H9 (cell line): ENCODE results near the gene TMEM272. TPM values are rescaled to one million over a fixed set of nuclear protein-coding genes. Genes with fewer than 3 reads are reported as not detected.

Experiments
- DNase-seq: peaks from one replicate; pipeline ENCODE4 v3.0.0-alpha.2; 2017
- H2AFZ ChIP-seq: one replicate; pipeline ENCODE4 v1.6.1; 2013; ENCODE audit warnings: mild to moderate bottlenecking, low read length, control low read depth, moderate library complexity
- H2AK5ac ChIP-seq: 2 replicates; pipeline ENCODE4 v1.6.1; 2013; ENCODE audit warnings: low read length, control low read depth, mixed read lengths; ENCODE audit not compliant: insufficient read length
- H2BK120ac ChIP-seq: one replicate; pipeline ENCODE4 v1.6.1; 2013; ENCODE audit warnings: low read depth, mild to moderate bottlenecking, low read length, control low read depth, inconsistent platforms; ENCODE audit not compliant: poor library complexity, severe bottlenecking
- H2BK12ac ChIP-seq: 2 replicates; pipeline ENCODE4 v1.6.1; 2013; ENCODE audit warnings: low read length, control low read depth, mixed read lengths, low read depth; ENCODE audit not compliant: insufficient read length
- H2BK15ac ChIP-seq: 2 replicates; pipeline ENCODE4 v1.6.1; 2013; ENCODE audit warnings: low read depth, low read length, control low read depth
- H2BK20ac ChIP-seq: one replicate; pipeline ENCODE4 v1.6.1; 2013; ENCODE audit warnings: low read depth, mild to moderate bottlenecking, low read length, control low read depth, inconsistent platforms; ENCODE audit not compliant: poor library complexity, severe bottlenecking
- H2BK5ac ChIP-seq: 2 replicates; pipeline ENCODE4 v1.6.1; 2013; ENCODE audit warnings: low read length, control low read depth, mixed read lengths; ENCODE audit not compliant: insufficient read length
- H3K14ac ChIP-seq: 2 replicates; pipeline ENCODE4 v1.6.1; 2013; ENCODE audit warnings: low read length, control low read depth; ENCODE audit not compliant: insufficient read depth
- H3K18ac ChIP-seq: 2 replicates; pipeline ENCODE4 v1.6.1; 2013; ENCODE audit warnings: low read depth, mild to moderate bottlenecking, mixed read lengths, low read length, control low read depth; ENCODE audit not compliant: insufficient read length
- H3K23ac ChIP-seq: 2 replicates; pipeline ENCODE4 v1.6.1; 2013; ENCODE audit warnings: low read length, control low read depth, mixed read lengths, low read depth; ENCODE audit not compliant: insufficient read length
- H3K23me2 ChIP-seq: 2 replicates; pipeline ENCODE4 v1.6.1; 2013; ENCODE audit warnings: low read depth, mild to moderate bottlenecking, mixed read lengths, low read length, control low read depth; ENCODE audit not compliant: insufficient read length, poor library complexity, severe bottlenecking
- H3K27ac ChIP-seq: 2 replicates; pipeline ENCODE4 v1.5.1; 2013; ENCODE audit warnings: low read length, control low read depth, mixed read lengths, low read depth; ENCODE audit not compliant: insufficient read length
- H3K27me3 ChIP-seq: 2 replicates; pipeline ENCODE4 v1.6.1; 2013; ENCODE audit warnings: low read length, control low read depth, inconsistent platforms; ENCODE audit not compliant: insufficient read depth
- H3K4ac ChIP-seq: 2 replicates; pipeline ENCODE4 v1.6.1; 2013; ENCODE audit warnings: low read depth, mild to moderate bottlenecking, control low read depth, inconsistent platforms, low read length, moderate library complexity
- H3K4me1 ChIP-seq: 2 replicates; pipeline ENCODE4 v1.6.1; 2013; ENCODE audit warnings: low read length, control low read depth, inconsistent platforms; ENCODE audit not compliant: insufficient read depth
- H3K4me2 ChIP-seq: 2 replicates; pipeline ENCODE4 v1.6.1; 2013; ENCODE audit warnings: low read length, control low read depth, mixed read lengths; ENCODE audit not compliant: insufficient read length, insufficient read depth
- H3K56ac ChIP-seq: 2 replicates; pipeline ENCODE4 v1.6.1; 2013; ENCODE audit warnings: low read depth, mild to moderate bottlenecking, mixed read lengths, low read length, control low read depth; ENCODE audit not compliant: insufficient read length
- H3K79me1 ChIP-seq: 2 replicates; pipeline ENCODE4 v1.6.1; 2013; ENCODE audit warnings: low read depth, mild to moderate bottlenecking, moderate library complexity, low read length, control low read depth, inconsistent platforms; ENCODE audit not compliant: insufficient read depth, poor library complexity, severe bottlenecking
- H3K79me2 ChIP-seq: 2 replicates; pipeline ENCODE4 v1.6.1; 2013; ENCODE audit warnings: low read length, control low read depth, inconsistent platforms; ENCODE audit not compliant: insufficient read depth
- H3K9ac ChIP-seq: 2 replicates; pipeline ENCODE4 v1.6.1; 2013; ENCODE audit warnings: low read length, control low read depth, mixed read lengths; ENCODE audit not compliant: insufficient read length; ENCODE audit errors: extremely low read depth
- H3K9me3 ChIP-seq: one replicate; pipeline ENCODE4 v1.6.1; 2013; ENCODE audit warnings: low read depth, low read length, inconsistent platforms; ENCODE audit not compliant: control insufficient read depth
- H3T11ph ChIP-seq: one replicate; pipeline ENCODE4 v1.6.1; 2013; ENCODE audit warnings: mild to moderate bottlenecking, low read length, control low read depth, inconsistent platforms
- H4K20me1 ChIP-seq: one replicate; pipeline ENCODE4 v1.6.1; 2013; ENCODE audit not compliant: control insufficient read depth, insufficient read length, insufficient read depth
- H4K5ac ChIP-seq: 2 replicates; pipeline ENCODE4 v1.6.1; 2013; ENCODE audit warnings: low read depth, mild to moderate bottlenecking, mixed read lengths, low read length, control low read depth; ENCODE audit not compliant: insufficient read length
- H4K8ac ChIP-seq: replicated peaks from 2 replicates; pipeline ENCODE4 v1.6.1; 2013; ENCODE audit warnings: low read length, control low read depth, mixed read lengths, low read depth; ENCODE audit not compliant: insufficient read length
- H4K91ac ChIP-seq: 2 replicates; pipeline ENCODE4 v1.6.1; 2013; ENCODE audit warnings: low read depth, mild to moderate bottlenecking, moderate library complexity, mixed read lengths, low read length, control low read depth; ENCODE audit not compliant: insufficient read length
- H3K27ac Mint-ChIP-seq, 3 experiments: 2 replicates in 2 of 3; 3 replicates in 1 of 3; pipeline ENCODE4 v1.8.0; 2020 to 2021; ENCODE audit warnings: mixed read lengths in 3 of 3, mild to moderate bottlenecking in 1 of 3, moderate library complexity in 1 of 3
- H3K27me3 Mint-ChIP-seq: 2 replicates; pipeline ENCODE4 v1.8.0; 2021; ENCODE audit warnings: low read depth, mild to moderate bottlenecking, moderate library complexity, mixed read lengths
- H3K36me3 Mint-ChIP-seq, 3 experiments: 2 replicates in 2 of 3; 3 replicates in 1 of 3; pipeline ENCODE4 v1.8.0; 2020 to 2021; ENCODE audit warnings: low read depth in 3 of 3, mixed read lengths in 3 of 3; ENCODE audit not compliant: insufficient read depth in 1 of 3
- H3K4me1 Mint-ChIP-seq, 2 experiments: 2 replicates each; pipeline ENCODE4 v1.8.0; 2020; ENCODE audit warnings: mixed read lengths in 2 of 2
- H3K4me3 Mint-ChIP-seq, 2 experiments: 2 replicates in 1 of 2; 3 replicates in 1 of 2; pipeline ENCODE4 v1.8.0; 2020 to 2021; ENCODE audit warnings: mild to moderate bottlenecking in 2 of 2, mixed read lengths in 2 of 2, moderate library complexity in 1 of 2
- H3K9me3 Mint-ChIP-seq, 2 experiments: 2 replicates in 1 of 2; 3 replicates in 1 of 2; pipeline ENCODE4 v1.8.0; 2020; ENCODE audit warnings: mild to moderate bottlenecking in 2 of 2, mixed read lengths in 2 of 2, moderate library complexity in 1 of 2
- WGBS: extraction: QIAGEN DNeasy Blood & Tissue Kit; methylation state at CpG from one replicate; pipeline ENCODE4 v1.1.7; 2013; ENCODE audit warnings: missing lambda C conversion rate, low lambda C conversion rate, mixed read lengths; ENCODE audit not compliant: insufficient read length; ENCODE audit errors: extremely low coverage; 5-methylcytosine and 5-hydroxymethylcytosine counted together
- total RNA-seq: library from RNA; stranded (reverse); gene quantifications from 2 replicates; pipeline ENCODE4 v1.2.1, GENCODE V29; 2021
- TF ChIP-seq, protein P1 (sequence below): fragments of 200-600 bp; sonication (generic); conservative IDR thresholded peaks from 3 replicates; pipeline ENCODE4 v1.8.0; 2021; ENCODE audit warnings: antibody characterized with exemption, mild to moderate bottlenecking

The TMEM272 gene
- total RNA-seq, 1 experiment from 2014 or later, result not detected

DNA sequence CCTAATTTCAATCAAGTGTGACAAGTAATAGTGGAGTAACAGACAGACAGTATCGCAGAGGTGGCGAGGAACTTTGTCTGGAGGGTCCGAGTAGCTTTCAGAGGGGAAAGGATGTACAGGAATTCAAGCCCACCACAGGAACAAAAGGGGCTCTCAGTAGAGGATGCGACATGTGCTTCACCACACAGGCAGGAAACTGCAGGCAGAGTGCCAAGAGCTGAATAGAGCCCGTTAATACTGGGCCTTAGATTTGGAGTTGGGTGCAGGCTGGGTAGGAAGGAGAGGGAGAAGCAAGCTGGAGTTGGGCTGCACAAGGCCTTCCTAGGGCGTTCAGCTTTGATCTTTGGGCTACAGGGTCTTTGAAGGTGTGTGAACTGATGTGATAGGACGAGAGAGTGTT is 18.0 kb upstream of the TMEM272 start:
- Histone ChIP-seq H3K9me3 (no peaks in the 10 kb centered on the region), H3K4me1 (no peaks in the 10 kb centered on the region), H3K79me1 (no peaks in the 10 kb centered on the region), H3K9ac (no peak overlapping the region), H3K4me2 (no peak overlapping the region), H4K8ac (no peak overlapping the region), H3K23me2 (no peaks in the 10 kb centered on the region), H2BK15ac (no peak overlapping the region), H3K27me3 (no peaks in the 10 kb centered on the region), H3K23ac (no peak overlapping the region), H3K79me2 (no peaks in the 10 kb centered on the region), H3K4ac (no peak overlapping the region), H3K56ac (no peak overlapping the region), H2BK20ac (no peak overlapping the region), H3K18ac (no peak overlapping the region), H2AK5ac (no peak overlapping the region), H4K20me1 (peaks cover 2% of the 10 kb centered on the region), H2BK120ac (no peak overlapping the region), H3T11ph (no peak overlapping the region), H2BK12ac (no peak overlapping the region), H4K5ac (no peak overlapping the region), H4K91ac (no peak overlapping the region), H2BK5ac (no peak overlapping the region), H3K14ac (no peak overlapping the region), H3K27ac (no peak overlapping the region), H2AFZ (no peak overlapping the region)
- Mint-ChIP-seq H3K4me1 (peaks cover 7 to 11% of the 10 kb centered on the region in 2 experiments), H3K27ac (no peak overlapping the region; a peak in 1 of 7 replicates), H3K27me3 (peaks cover 5% of the 10 kb centered on the region), H3K4me3 (no peak overlapping the region), H3K9me3 (no peaks in the 10 kb centered on the region), H3K36me3 (no peaks in the 10 kb centered on the region)
- TF ChIP-seq, protein P1, sequence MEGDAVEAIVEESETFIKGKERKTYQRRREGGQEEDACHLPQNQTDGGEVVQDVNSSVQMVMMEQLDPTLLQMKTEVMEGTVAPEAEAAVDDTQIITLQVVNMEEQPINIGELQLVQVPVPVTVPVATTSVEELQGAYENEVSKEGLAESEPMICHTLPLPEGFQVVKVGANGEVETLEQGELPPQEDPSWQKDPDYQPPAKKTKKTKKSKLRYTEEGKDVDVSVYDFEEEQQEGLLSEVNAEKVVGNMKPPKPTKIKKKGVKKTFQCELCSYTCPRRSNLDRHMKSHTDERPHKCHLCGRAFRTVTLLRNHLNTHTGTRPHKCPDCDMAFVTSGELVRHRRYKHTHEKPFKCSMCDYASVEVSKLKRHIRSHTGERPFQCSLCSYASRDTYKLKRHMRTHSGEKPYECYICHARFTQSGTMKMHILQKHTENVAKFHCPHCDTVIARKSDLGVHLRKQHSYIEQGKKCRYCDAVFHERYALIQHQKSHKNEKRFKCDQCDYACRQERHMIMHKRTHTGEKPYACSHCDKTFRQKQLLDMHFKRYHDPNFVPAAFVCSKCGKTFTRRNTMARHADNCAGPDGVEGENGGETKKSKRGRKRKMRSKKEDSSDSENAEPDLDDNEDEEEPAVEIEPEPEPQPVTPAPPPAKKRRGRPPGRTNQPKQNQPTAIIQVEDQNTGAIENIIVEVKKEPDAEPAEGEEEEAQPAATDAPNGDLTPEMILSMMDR, result no peak
- DNase-seq, result no peak
- no CpG with 5 or more reads among the region's 7 CpGs for WGBS
